HG03354 (cell line): ENCODE measurements around the gene SLC15A3.
A peak's percentile ranks its signal among the peaks of the same experiment; 100 is the strongest.

ENCODE experiments used
- ATAC-seq: cut with Tn5 transposase; IDR thresholded peaks from one replicate; pipeline ENCODE4 v1.9.1; 2021; ENCODE audit warnings: mild to moderate bottlenecking; ENCODE audit not compliant: unreplicated experiment, poor library complexity, severe bottlenecking

The SLC15A3 gene

GRCh38 chr11:60933416-60934123 is 18.4 kb downstream of the SLC15A3 start:
- no peak for ATAC-seq

GRCh38 chr11:60932605-60933356 is 19.2 kb downstream of the SLC15A3 start:
- ATAC-seq, result peak; percentile 49

- no peak for ATAC-seq
Observed at GRCh38 chr11:60931917-60932316, 20.1 kb downstream of the SLC15A3 start.

GRCh38 chr11:60930394-60930793 is 21.6 kb downstream of the SLC15A3 start:
- ATAC-seq, result no peak

- ATAC-seq, result no peak
Observed at GRCh38 chr11:60929764-60930163, 22.2 kb downstream of the SLC15A3 start.

- ATAC-seq, result no peak
Observed at GRCh38 chr11:60928563-60929001, 23.4 kb downstream of the SLC15A3 start.

GRCh38 chr11:60927600-60927999 is 24.4 kb downstream of the SLC15A3 start:
- no peak for ATAC-seq

GRCh38 chr11:60927061-60927592 is 24.8 kb downstream of the SLC15A3 start:
- no peak for ATAC-seq

GRCh38 chr11:60926500-60926899 is 25.5 kb downstream of the SLC15A3 start:
- ATAC-seq, result no peak

GRCh38 chr11:60925868-60926267 is 26.1 kb downstream of the SLC15A3 start:
- ATAC-seq, result no peak

- ATAC-seq, result peak; percentile 24
Observed at GRCh38 chr11:60924906-60925853, 26.8 kb downstream of the SLC15A3 start.

GRCh38 chr11:60924110-60924905 is 27.7 kb downstream of the SLC15A3 start, which contains the start of gene TMEM132A:
Gene TMEM132A, plus strand, starts transcription at chr11:60924460. Its CDS starts 174 bp downstream, at chr11:60924634.
- peak; percentile 47 for ATAC-seq

GRCh38 chr11:60923800-60924109 is 28.2 kb downstream of the SLC15A3 start:
- peak; percentile 8 for ATAC-seq

GRCh38 chr11:60923326-60923725 is 28.6 kb downstream of the SLC15A3 start:
- no peak for ATAC-seq

- ATAC-seq, result no peak
Observed at GRCh38 chr11:60922906-60923305, 29.1 kb downstream of the SLC15A3 start.

GRCh38 chr11:60921777-60922335 is 30.1 kb downstream of the SLC15A3 start:
- ATAC-seq, result no peak

- no peak for ATAC-seq
Observed at GRCh38 chr11:60921259-60921658, 30.7 kb downstream of the SLC15A3 start.

- no peak for ATAC-seq
Observed at GRCh38 chr11:60919956-60920355, 32.0 kb downstream of the SLC15A3 start.

GRCh38 chr11:60919320-60919719 is 32.7 kb downstream of the SLC15A3 start:
- ATAC-seq, result no peak
